GM12865 (cell line): ENCODE data around the gene ATP2C2.

Experiments used
- DNase-seq: peaks from one replicate; pipeline ENCODE4 v3.0.0; 2010; ENCODE audit warnings: low read depth
- H3K4me3 ChIP-seq: 2 replicates; pipeline ENCODE4 v1.5.1; 2011; ENCODE audit warnings: mild to moderate bottlenecking, low read depth, low read length, control low read depth
- TF ChIP-seq, protein P1 (sequence below): IDR thresholded peaks from 2 replicates; pipeline ENCODE4 v1.5.1; 2011; ENCODE audit warnings: low read length, control low read depth, low read depth, inconsistent platforms; ENCODE audit not compliant: insufficient read depth; ENCODE audit errors: missing control alignments

The ATP2C2 gene

DNA sequence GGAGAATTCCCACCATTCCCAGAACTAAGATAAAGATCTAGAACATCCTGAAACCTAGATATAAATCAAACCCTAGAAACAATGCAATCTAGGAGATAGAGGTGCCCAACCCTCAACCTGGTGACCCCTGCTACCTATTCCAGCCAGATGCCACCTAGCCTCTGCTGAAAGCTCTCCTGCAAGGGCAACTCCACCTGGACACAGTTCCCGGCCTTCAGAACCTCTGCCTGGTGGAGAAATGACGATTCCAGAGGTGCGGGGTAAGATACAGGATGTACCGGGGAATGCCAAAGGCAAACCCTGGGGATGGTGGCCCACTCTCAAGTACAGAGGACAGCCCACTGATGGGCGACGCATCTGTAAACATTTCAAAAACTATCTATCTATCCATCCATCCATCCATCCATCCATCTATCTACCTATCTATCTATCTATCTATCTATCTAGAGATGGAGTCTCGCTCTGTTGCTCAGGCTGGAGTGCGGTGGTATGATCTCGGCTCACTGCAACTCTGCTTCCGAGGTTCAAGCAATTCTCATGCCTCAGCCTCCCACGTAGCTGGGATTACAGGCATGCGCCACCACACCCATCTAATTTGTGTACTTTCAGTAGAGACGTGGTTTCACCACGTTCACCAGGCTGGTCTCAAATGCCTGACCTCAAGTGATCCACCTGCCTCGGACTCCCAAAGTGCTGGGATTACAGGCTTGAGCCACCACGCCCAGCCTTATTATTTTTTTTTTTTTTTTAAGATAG lies 117.1 kb downstream of the ATP2C2 start:
- no peak overlapping the region for H3K4me3 ChIP-seq
- TF ChIP-seq, protein P1, sequence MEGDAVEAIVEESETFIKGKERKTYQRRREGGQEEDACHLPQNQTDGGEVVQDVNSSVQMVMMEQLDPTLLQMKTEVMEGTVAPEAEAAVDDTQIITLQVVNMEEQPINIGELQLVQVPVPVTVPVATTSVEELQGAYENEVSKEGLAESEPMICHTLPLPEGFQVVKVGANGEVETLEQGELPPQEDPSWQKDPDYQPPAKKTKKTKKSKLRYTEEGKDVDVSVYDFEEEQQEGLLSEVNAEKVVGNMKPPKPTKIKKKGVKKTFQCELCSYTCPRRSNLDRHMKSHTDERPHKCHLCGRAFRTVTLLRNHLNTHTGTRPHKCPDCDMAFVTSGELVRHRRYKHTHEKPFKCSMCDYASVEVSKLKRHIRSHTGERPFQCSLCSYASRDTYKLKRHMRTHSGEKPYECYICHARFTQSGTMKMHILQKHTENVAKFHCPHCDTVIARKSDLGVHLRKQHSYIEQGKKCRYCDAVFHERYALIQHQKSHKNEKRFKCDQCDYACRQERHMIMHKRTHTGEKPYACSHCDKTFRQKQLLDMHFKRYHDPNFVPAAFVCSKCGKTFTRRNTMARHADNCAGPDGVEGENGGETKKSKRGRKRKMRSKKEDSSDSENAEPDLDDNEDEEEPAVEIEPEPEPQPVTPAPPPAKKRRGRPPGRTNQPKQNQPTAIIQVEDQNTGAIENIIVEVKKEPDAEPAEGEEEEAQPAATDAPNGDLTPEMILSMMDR, result no peak
- no peak for DNase-seq

DNA sequence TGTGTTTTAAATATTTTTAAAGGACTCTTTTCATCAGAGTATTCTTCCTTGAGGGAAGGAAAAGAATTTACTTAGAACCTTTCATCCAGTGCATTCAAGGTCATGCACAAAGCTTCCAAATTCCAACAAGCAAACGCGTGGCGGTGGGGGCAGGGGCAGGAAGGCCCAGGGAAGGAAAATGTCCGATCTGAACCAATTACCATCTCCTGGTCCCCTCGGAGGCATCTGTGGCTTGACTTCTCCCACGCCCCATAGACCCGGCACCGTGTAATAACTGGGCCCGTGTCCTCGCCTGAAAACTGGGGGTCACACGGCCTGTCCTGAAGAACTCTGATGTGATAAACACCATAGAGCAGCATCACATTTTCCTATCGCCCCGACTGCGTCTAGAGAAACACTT lies 117.8 kb downstream of the ATP2C2 start:
- H3K4me3 ChIP-seq, result no peak overlapping the region
- DNase-seq, result no peak
- TF ChIP-seq, protein P1, result no peak

DNA sequence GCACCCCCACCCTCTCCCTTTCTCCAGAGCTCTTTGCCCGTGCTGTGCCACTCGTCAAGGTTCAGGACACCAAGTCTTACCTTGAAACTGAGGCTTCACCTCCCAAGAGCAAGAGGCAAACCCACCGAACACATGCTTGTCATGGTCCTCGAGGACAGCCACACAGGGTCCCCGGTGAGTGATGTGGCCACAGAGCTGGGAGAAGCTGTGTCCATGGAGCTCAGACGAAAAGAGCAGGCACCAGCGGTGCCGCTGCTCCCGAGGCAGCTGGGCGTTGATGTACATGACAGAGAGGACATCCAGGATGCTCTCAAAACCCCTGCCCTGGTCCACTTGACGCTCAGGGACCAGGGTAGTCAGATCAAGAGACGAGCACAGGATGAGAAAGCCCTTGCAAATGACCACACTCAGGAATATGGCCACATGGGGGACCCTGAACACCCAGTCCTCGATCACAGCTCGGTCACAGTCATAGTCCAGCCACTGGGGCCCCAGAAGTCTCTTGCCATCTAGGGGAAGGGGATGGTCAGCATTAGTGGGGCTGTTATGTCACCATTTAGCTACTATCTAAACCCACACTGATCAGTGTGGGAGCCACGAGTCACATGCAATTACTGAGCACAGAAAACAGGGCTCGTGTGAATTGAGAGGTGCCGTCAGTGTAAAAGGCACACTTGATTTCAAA lies 118.4 kb downstream of the ATP2C2 start:
- H3K4me3 ChIP-seq, result no peak overlapping the region
- DNase-seq, result no peak
- TF ChIP-seq, protein P1, result no peak

DNA sequence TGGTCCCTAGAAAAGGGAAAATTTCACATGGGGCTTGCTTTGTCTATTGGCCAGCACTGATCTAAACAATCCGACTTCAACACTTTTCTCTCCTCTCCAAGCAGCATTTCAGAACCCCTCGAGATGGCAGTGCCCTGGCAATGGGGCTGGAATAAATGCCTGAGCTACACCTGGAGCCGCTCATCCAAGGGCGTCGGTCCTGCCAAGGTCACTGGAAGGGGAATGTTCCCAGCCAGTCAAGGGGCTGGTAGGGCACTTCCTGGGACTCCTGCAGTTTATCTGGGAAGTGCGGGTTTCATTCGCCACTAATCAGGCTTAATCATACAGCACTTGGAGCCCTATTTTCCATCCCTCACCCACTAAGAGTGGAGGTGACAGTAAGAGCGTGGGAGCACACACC lies 119.0 kb downstream of the ATP2C2 start:
- no peak overlapping the region for H3K4me3 ChIP-seq
- DNase-seq, result no peak
- TF ChIP-seq, protein P1, result no peak

DNA sequence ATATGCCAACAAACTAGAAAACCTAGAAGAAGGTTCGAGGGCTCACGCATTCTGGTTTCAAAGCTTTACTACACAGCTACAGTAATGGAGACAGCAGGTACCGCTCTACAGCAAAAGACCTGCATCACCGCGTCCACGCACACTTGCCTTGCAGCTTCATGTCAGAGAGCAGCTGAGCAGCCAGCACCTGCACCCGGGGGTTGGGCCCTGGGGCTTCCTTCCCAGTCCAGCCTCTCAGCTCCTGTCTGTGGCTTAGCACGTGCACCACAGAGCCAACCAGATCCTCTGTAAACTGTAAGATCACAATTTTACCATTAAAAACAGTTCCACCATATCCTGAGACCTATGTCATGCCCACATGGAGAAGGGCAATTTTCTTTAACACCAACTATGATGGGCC lies 120.8 kb downstream of the ATP2C2 start:
- DNase-seq, result no peak
- TF ChIP-seq, protein P1, result no peak
- no peak overlapping the region for H3K4me3 ChIP-seq

DNA sequence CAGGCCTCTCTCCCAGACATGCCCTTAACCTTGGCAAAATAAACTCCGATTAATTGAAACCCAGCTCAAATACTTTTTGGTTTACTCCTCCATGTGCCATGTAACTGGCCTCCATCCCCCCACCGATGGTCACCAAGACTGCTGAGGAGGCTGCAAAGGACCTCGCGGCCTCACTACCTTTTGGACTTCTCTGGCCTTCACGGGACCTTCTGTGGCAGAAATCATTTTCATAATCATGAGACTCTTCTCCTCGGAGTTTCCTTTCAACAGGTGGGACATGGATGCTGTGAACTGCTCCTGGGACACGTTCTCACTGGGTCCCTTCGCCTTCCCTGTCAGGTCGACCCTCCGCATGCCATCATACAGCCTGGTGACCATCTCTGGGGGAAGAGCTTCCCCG lies 127.2 kb downstream of the ATP2C2 start:
- TF ChIP-seq, protein P1, result no peak
- H3K4me3 ChIP-seq, result no peak overlapping the region
- no peak for DNase-seq
